Stimulated activated memory B cell treated with anti-CD40 and anti-IgM and Interleukin-4, amounts not matched to agents 10 μg/mL and 1 μg/mL and 100 μg/mL, for 72 hours (primary cell): ENCODE results near the gene CALM3.

Experiments used
- ATAC-seq: fragments of 150-1000 bp; cut with Tn5 transposase; 2 replicates; pipeline ENCODE4 v1.10.0; 2021
- H3K27ac Mint-ChIP-seq: one replicate; pipeline ENCODE4 v1.8.0; 2022; ENCODE audit warnings: mild to moderate bottlenecking, mixed read lengths
- H3K27me3 Mint-ChIP-seq: one replicate; pipeline ENCODE4 v1.8.0; 2022; ENCODE audit warnings: mixed read lengths
- H3K36me3 Mint-ChIP-seq: one replicate; pipeline ENCODE4 v1.8.0; 2022; ENCODE audit warnings: mixed read lengths
- H3K4me1 Mint-ChIP-seq: one replicate; pipeline ENCODE4 v1.8.0; 2022; ENCODE audit warnings: mixed read lengths
- H3K4me3 Mint-ChIP-seq: one replicate; pipeline ENCODE4 v1.8.0; 2022; ENCODE audit warnings: mild to moderate bottlenecking, moderate library complexity, mixed read lengths
- H3K9me3 Mint-ChIP-seq: one replicate; pipeline ENCODE4 v1.8.0; 2022; ENCODE audit warnings: mixed read lengths

CALM3 gene

DNA sequence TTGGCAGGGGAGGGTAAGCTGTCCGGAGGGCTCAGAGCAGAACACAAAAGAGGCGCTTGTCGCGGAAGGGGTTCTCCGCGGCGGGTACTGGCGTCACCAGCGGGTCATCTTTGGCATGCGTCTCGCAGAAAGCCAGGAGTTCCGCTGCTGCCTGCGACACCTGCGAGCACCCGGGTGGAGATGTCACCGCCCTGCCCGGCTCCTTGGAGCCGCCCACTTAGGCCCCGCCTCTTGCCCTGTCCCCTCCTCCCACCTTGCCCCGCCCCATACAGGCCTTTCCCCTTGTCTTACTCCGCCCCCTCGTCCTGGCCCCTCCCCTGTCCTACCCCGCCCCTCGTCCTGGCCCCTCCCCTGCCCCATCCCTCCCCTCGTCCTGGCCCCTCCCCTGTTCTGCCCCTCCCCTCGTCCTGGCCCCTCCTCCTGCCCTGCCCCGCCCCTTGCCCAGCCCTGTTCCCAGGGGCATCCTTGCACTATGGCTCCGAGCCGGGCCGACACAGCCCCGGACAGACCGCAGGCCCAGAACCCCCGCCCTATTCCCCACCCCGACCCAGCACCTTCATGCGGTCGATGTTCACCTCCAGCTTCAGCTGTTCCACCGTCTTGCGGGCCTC is 33.0 kb downstream of the CALM3 start:
- peak; percentile 81 for ATAC-seq
- Mint-ChIP-seq H3K36me3 (peaks cover 20% of the 10 kb centered on the region), H3K27ac (no peak overlapping the region), H3K9me3 (no peaks in the 10 kb centered on the region), H3K4me3 (peak overlapping the region; percentile 85), H3K4me1 (peaks cover 23% of the 10 kb centered on the region), H3K27me3 (no peaks in the 10 kb centered on the region)

DNA sequence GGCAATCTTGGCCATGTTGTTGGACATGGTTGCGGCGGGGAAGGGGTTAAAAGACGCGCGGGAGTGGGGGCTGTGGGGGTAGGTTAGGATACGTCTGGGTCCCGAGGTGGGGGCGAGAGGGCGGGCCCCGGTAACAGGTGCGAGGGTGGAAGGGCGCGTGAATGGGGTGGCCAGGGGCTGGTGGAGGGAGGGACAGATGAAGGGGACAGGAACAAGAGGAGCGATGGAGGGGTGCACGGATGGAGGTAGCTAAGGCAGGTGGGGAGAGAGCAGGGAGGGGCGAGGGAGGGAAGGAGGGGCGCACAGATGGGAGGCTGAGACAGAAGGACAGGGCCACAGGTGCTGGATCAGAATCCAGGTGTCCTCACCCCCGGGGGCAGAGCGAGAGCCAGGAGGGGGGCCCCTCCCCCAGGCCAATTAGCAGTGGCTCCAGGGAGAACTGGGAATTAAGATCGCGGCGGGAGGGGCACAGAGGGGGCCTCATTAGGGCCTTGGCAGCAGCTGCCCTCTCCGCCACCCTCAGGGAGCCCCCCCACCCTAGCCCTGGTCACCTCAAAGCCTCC is 33.6 kb downstream of the CALM3 start:
- H3K4me1 Mint-ChIP-seq, result peaks cover 22% of the 10 kb centered on the region
- H3K36me3 Mint-ChIP-seq, result peaks cover 20% of the 10 kb centered on the region
- ATAC-seq, result peak; percentile 6
- no peaks in the 10 kb centered on the region for H3K9me3 Mint-ChIP-seq
- H3K4me3 Mint-ChIP-seq, result peak overlapping the region; percentile 85
- no peak overlapping the region for H3K27ac Mint-ChIP-seq
- no peaks in the 10 kb centered on the region for H3K27me3 Mint-ChIP-seq

DNA sequence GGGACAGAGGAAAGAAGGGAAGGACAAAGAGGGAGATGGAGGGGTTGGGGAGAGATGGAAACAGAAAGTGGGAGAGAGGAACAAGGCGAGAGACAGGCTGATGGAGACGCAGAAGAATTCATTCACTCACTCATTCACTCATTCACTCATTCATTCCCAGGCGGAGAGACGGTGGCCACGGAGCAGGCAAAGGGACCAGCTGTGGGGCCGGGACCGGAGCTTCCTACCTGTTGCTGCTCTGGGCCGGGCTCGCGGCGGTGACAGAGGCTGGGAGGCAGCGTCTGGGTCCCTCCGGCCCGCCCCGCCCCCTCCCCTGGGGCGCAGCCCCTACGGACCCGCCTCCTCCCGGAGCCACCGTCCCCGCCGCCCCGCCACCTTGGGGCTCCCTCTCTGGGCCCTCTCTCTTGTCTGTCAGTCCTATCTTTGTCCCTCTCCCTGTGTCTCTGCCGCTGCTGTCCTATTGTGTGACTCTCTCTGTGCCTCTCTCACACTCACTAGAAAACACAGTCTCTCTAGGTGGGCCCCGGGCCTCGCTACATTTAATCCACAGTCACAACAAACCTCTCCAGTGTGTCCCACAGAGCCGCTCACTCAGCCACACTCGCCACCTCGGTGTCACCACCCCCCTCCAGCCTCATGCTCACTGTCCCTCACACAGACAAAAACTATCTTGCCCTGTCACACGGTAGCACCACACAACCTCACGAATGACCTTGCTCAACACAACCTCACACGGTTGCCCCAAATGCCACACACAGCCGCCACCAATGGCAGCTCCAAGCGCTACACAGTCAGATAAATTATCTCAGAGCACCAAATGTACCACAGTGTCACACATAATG is 35.0 kb downstream of the CALM3 start, which contains the start of gene GNG8:
Gene GNG8, minus strand, starts transcription at position 283 of the 842 bp plus-strand sequence. CDS start 1,520 bp downstream, outside the sequence.
- H3K9me3 Mint-ChIP-seq, result no peaks in the 10 kb centered on the region
- H3K27ac Mint-ChIP-seq, result no peak within 1 kb of the TSS
- peaks cover 16% of the 10 kb centered on the region for H3K4me1 Mint-ChIP-seq
- peaks cover 8% of the 10 kb centered on the region for H3K27me3 Mint-ChIP-seq
- peak within 1 kb of the TSS; percentile 85 for H3K4me3 Mint-ChIP-seq
- peaks cover 19% of the 10 kb centered on the region for H3K36me3 Mint-ChIP-seq
- peak; percentile 28 for ATAC-seq

DNA sequence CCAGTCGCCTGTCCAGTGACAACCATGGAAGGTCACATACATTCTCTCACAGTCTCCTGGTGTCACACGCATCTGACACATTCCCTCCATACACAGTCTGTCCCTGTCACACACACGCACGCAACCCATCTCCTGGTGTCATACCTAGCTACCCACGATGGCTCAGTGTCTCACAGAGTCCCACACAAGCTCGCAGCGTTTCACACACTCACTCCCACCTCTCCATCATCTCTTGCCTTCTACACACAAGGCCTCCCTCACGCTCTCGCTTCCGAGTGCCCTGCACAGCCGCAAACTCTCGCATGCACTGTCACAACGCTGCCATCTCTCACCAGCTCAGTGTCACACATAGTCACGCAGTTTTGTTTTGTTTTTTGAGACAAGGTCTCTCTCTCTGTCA is 36.1 kb downstream of the CALM3 start:
- Mint-ChIP-seq H3K27ac (no peak overlapping the region), H3K36me3 (peaks cover 8% of the 10 kb centered on the region), H3K4me3 (no peak overlapping the region), H3K9me3 (no peaks in the 10 kb centered on the region), H3K4me1 (peaks cover 8% of the 10 kb centered on the region), H3K27me3 (peaks cover 9% of the 10 kb centered on the region)
- no peak for ATAC-seq

- H3K4me1 Mint-ChIP-seq, result no peaks in the 10 kb centered on the region
- H3K4me3 Mint-ChIP-seq, result no peak overlapping the region
- ATAC-seq, result no peak
- peaks cover 21% of the 10 kb centered on the region for H3K27me3 Mint-ChIP-seq
- no peak overlapping the region for H3K27ac Mint-ChIP-seq
- no peaks in the 10 kb centered on the region for H3K36me3 Mint-ChIP-seq
- H3K9me3 Mint-ChIP-seq, result no peaks in the 10 kb centered on the region
These were observed 38.4 kb downstream of the CALM3 start for GRCh38 chr19:46639358-46640182.

GRCh38 chr19:46640656-46641055 is 39.5 kb downstream of the CALM3 start:
- Mint-ChIP-seq H3K4me3 (no peak overlapping the region), H3K27ac (no peak overlapping the region)

GRCh38 chr19:46644720-46645119 is 43.6 kb downstream of the CALM3 start:
- Mint-ChIP-seq H3K9me3 (peaks cover 6% of the 10 kb centered on the region), H3K36me3 (peaks cover 8% of the 10 kb centered on the region), H3K4me1 (peaks cover 9% of the 10 kb centered on the region), H3K27ac (no peak overlapping the region), H3K4me3 (no peak overlapping the region), H3K27me3 (peaks cover 54% of the 10 kb centered on the region)
- no peak for ATAC-seq

More at GRCh38 chr19:46640656-46641055, 39.5 kb downstream of the CALM3 start:
- H3K36me3 Mint-ChIP-seq, result no peaks in the 10 kb centered on the region
- ATAC-seq, result no peak
- H3K4me1 Mint-ChIP-seq, result no peaks in the 10 kb centered on the region
- H3K27me3 Mint-ChIP-seq, result peaks cover 30% of the 10 kb centered on the region
- H3K9me3 Mint-ChIP-seq, result no peaks in the 10 kb centered on the region

DNA sequence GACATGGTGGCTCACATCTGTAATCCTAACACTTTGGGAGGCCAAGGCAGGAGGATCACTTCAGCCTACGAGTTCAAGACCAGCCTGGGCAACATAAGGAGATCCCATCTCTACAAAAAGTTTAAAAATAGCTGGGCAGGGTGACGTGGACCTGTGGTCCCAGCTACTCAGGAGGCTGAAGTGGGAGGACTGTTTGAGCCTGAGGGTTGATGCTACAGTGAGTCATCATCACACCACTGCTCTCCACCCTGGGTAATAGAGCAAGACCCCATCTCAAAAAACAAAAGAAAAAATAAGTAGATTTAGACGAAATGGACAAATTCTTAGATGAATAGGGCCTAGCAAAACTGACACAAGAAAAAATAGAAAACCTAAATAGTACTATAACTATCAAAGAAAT is 45.3 kb downstream of the CALM3 start:
- ATAC-seq, result no peak
- peaks cover 62% of the 10 kb centered on the region for H3K27me3 Mint-ChIP-seq
- no peak overlapping the region for H3K27ac Mint-ChIP-seq
- H3K36me3 Mint-ChIP-seq, result peaks cover 13% of the 10 kb centered on the region
- H3K4me3 Mint-ChIP-seq, result no peak overlapping the region
- H3K9me3 Mint-ChIP-seq, result peaks cover 6% of the 10 kb centered on the region
- peaks cover 9% of the 10 kb centered on the region for H3K4me1 Mint-ChIP-seq

- Mint-ChIP-seq H3K27me3 (peaks cover 64% of the 10 kb centered on the region), H3K27ac (no peak overlapping the region), H3K36me3 (peaks cover 13% of the 10 kb centered on the region), H3K9me3 (peaks cover 6% of the 10 kb centered on the region), H3K4me1 (peaks cover 9% of the 10 kb centered on the region), H3K4me3 (peak overlapping the region; percentile 3)
- peak; percentile 20 for ATAC-seq
These were observed 47.2 kb downstream of the CALM3 start for GRCh38 chr19:46648060-46648960.

GRCh38 chr19:46648961-46649960 is 48.1 kb downstream of the CALM3 start:
- Mint-ChIP-seq H3K4me1 (peaks cover 9% of the 10 kb centered on the region), H3K36me3 (peaks cover 13% of the 10 kb centered on the region), H3K27me3 (peaks cover 72% of the 10 kb centered on the region), H3K27ac (no peak overlapping the region), H3K9me3 (peaks cover 6% of the 10 kb centered on the region), H3K4me3 (no peak overlapping the region)
- peak; percentile 36 for ATAC-seq

- Mint-ChIP-seq H3K9me3 (peaks cover 6% of the 10 kb centered on the region), H3K27ac (no peak overlapping the region), H3K36me3 (peaks cover 13% of the 10 kb centered on the region), H3K4me1 (peaks cover 16% of the 10 kb centered on the region), H3K4me3 (no peak overlapping the region), H3K27me3 (peaks cover 77% of the 10 kb centered on the region)
- no peak for ATAC-seq
These were observed 49.3 kb downstream of the CALM3 start for GRCh38 chr19:46650445-46650844.

GRCh38 chr19:46654621-46655152 is 53.6 kb downstream of the CALM3 start:
- H3K4me3 Mint-ChIP-seq, result no peak overlapping the region
- peaks cover 17% of the 10 kb centered on the region for H3K4me1 Mint-ChIP-seq
- ATAC-seq, result no peak
- H3K9me3 Mint-ChIP-seq, result no peaks in the 10 kb centered on the region
- H3K36me3 Mint-ChIP-seq, result peaks cover 5% of the 10 kb centered on the region
- peaks cover 79% of the 10 kb centered on the region for H3K27me3 Mint-ChIP-seq
- no peak overlapping the region for H3K27ac Mint-ChIP-seq

- Mint-ChIP-seq H3K36me3 (no peaks in the 10 kb centered on the region), H3K4me1 (peaks cover 23% of the 10 kb centered on the region), H3K9me3 (no peaks in the 10 kb centered on the region), H3K27ac (no peak overlapping the region), H3K4me3 (no peak overlapping the region), H3K27me3 (peaks cover 67% of the 10 kb centered on the region)
- ATAC-seq, result no peak
These were observed 55.4 kb downstream of the CALM3 start for GRCh38 chr19:46656541-46656940.
